Vagina (tissue), 2 donors: ENCODE data around the gene MB21D2.

Experiments used
- CTCF ChIP-seq, 3 experiments: fragments of 450-650 bp in 2 of 3; fragments of 200-600 bp in 1 of 3; sonication (generic) in 1 of 3; IDR thresholded peaks; one replicate each; pipeline ENCODE4 v1.5.1; 2017 to 2019; ENCODE audit warnings: antibody characterized with exemption in 3 of 3, mild to moderate bottlenecking in 2 of 3, moderate library complexity in 2 of 3
- POLR2A ChIP-seq, 2 donors: fragments of 450-650 bp; IDR thresholded peaks; one replicate each; pipeline ENCODE4 v1.6.1; 2017; ENCODE audit warnings: antibody characterized with exemption in 2 of 2, mild to moderate bottlenecking in 2 of 2, moderate library complexity in 2 of 2
- POLR2AphosphoS5 ChIP-seq, 2 donors: sonication (generic); formaldehyde crosslinking; IDR thresholded peaks; one replicate each; pipeline ENCODE4 v1.9.0; 2017; ENCODE audit warnings: antibody characterized with exemption in 2 of 2, mild to moderate bottlenecking in 2 of 2, low read depth in 1 of 2; ENCODE audit not compliant: insufficient read depth in 1 of 2

- TF ChIP-seq POLR2AphosphoS5 (IDR thresholded peaks at IDR 0.05; ENCODE audit: insufficient read depth in 1 of 2, low read depth in 1 of 2) = no peak
- TF ChIP-seq CTCF (IDR thresholded peaks at IDR 0.05) = no peak
- TF ChIP-seq POLR2A (IDR thresholded peaks at IDR 0.05) = no peak
These were observed 38.2 kb downstream of the MB21D2 start for GRCh38 chr3:192879346-192880031.
